H1 (cell line): ENCODE results near the gene DPF3. TPM values are rescaled to one million over a fixed set of nuclear protein-coding genes. Genes with fewer than 3 reads are reported as not detected.

Experiments used
- CTCF ChIA-PET: fragments of 300-600 bp; sonication (Branson Sonifier 250); formaldehyde crosslinking; loops from one replicate; lab custom pipeline; 2021; ENCODE audit not compliant: partially characterized antibody; lab: Charles Lee
- POLR2A ChIA-PET: fragments of 300-600 bp; sonication (Branson Sonifier 250); formaldehyde crosslinking; loops from one replicate; lab custom pipeline; 2021; ENCODE audit warnings: inconsistent platforms; ENCODE audit not compliant: partially characterized antibody; lab: Charles Lee
- DNase-seq, 2 experiments: peaks; one replicate each; pipeline versions ENCODE4 v3.0.0 to v3.0.0-alpha.2; 2010 to 2022; ENCODE audit warnings: low spot score in 2 of 2, low read depth in 1 of 2, mixed read lengths in 1 of 2
- FAIRE-seq: peaks from 2 replicates; lab custom pipeline; 2011; peaks lifted over from hg19 to GRCh38; lab: Jason Lieb, UNC
- H2AFZ ChIP-seq: 2 replicates; pipeline ENCODE4 v1.8.1; 2012; ENCODE audit warnings: low read length, inconsistent platforms
- H2AK5ac ChIP-seq: 2 replicates; pipeline ENCODE4 v1.6.1; 2013; ENCODE audit warnings: low read depth, low read length
- H2BK120ac ChIP-seq: replicated peaks from 2 replicates; pipeline ENCODE3; 2013; ENCODE audit warnings: low read depth, low read length, inconsistent platforms
- H2BK12ac ChIP-seq: 2 replicates; pipeline ENCODE4 v1.6.1; 2013; ENCODE audit warnings: low read depth, low read length
- H2BK15ac ChIP-seq: 2 replicates; pipeline ENCODE4 v1.6.1; 2013; ENCODE audit warnings: low read length
- H2BK20ac ChIP-seq: 2 replicates; pipeline ENCODE4 v1.6.1; 2013; ENCODE audit warnings: low read length
- H2BK5ac ChIP-seq: 2 replicates; pipeline ENCODE4 v1.6.1; 2013; ENCODE audit warnings: low read depth, low read length
- H3K14ac ChIP-seq: 2 replicates; pipeline ENCODE4 v1.6.1; 2013; ENCODE audit warnings: inconsistent platforms; ENCODE audit not compliant: insufficient read length
- H3K18ac ChIP-seq: 2 replicates; pipeline ENCODE4 v1.6.1; 2013; ENCODE audit warnings: low read length; ENCODE audit errors: extremely low read depth
- H3K23ac ChIP-seq: 2 replicates; pipeline ENCODE4 v1.6.1; 2013; ENCODE audit warnings: inconsistent platforms; ENCODE audit not compliant: insufficient read length
- H3K23me2 ChIP-seq: 2 replicates; pipeline ENCODE4 v1.6.1; 2013; ENCODE audit warnings: low read depth, low read length
- H3K27ac ChIP-seq: 2 replicates; pipeline ENCODE4 v1.6.1; 2011; ENCODE audit warnings: low read depth, low read length, inconsistent platforms
- H3K27me3 ChIP-seq, 4 experiments: replicated peaks in 1 of 4; 1 replicate in 1 of 4; 2 replicates in 3 of 4; pipeline versions ENCODE4 v1.6.1 to v1.8.1; 2011 to 2013; ENCODE audit warnings: low read length in 3 of 4, mild to moderate bottlenecking in 3 of 4, inconsistent platforms in 2 of 4, mixed read lengths in 2 of 4, moderate library complexity in 1 of 4; ENCODE audit not compliant: control insufficient read depth in 3 of 4, insufficient read depth in 3 of 4; ENCODE audit errors: extremely low read depth in 1 of 4
- H3K36me3 ChIP-seq, 4 experiments: 2 replicates each; pipeline versions ENCODE4 v1.6.1 to v1.8.1; 2011 to 2013; ENCODE audit warnings: mild to moderate bottlenecking in 4 of 4, low read length in 3 of 4, moderate library complexity in 2 of 4, control low read depth in 1 of 4, inconsistent platforms in 1 of 4; ENCODE audit not compliant: insufficient read depth in 4 of 4, control insufficient read depth in 2 of 4
- H3K4ac ChIP-seq: replicated peaks from 2 replicates; pipeline ENCODE3; 2013; ENCODE audit warnings: low read length, low read depth, mixed read lengths, inconsistent platforms; ENCODE audit not compliant: insufficient read length
- H3K4me1 ChIP-seq, 4 experiments: replicated peaks in 1 of 4; 1 replicate in 1 of 4; 2 replicates in 3 of 4; pipeline versions ENCODE4 v1.6.1 to v1.8.1; 2011 to 2013; ENCODE audit warnings: low read length in 3 of 4, inconsistent platforms in 2 of 4, mixed read lengths in 1 of 4; ENCODE audit not compliant: insufficient read depth in 4 of 4, control insufficient read depth in 3 of 4
- H3K4me2 ChIP-seq, 2 experiments: 2 replicates each; pipeline versions ENCODE4 v1.6.1 to v1.8.1; 2011 to 2013; ENCODE audit warnings: low read depth in 2 of 2, low read length in 2 of 2, control low read depth in 1 of 2, inconsistent platforms in 1 of 2, mild to moderate bottlenecking in 1 of 2; ENCODE audit not compliant: insufficient read depth in 1 of 2
- H3K4me3 ChIP-seq, 4 experiments: fragments of 200-600, 300-600 bp in 1 of 4; sonication (generic), shearing (Covaris generic), sonication (Bioruptor Twin) in 1 of 4; 2 replicates each; pipeline versions ENCODE4 v1.5.1 to v1.8.1; 2011 to 2016; ENCODE audit warnings: low read length in 4 of 4, low read depth in 3 of 4, control low read depth in 2 of 4, inconsistent platforms in 2 of 4, mild to moderate bottlenecking in 2 of 4, mixed read lengths in 1 of 4, moderate library complexity in 1 of 4; ENCODE audit not compliant: insufficient read depth in 2 of 4; ENCODE audit errors: extremely low read depth in 1 of 4
- H3K56ac ChIP-seq: replicated peaks from 2 replicates; pipeline ENCODE3; 2013; ENCODE audit warnings: low read depth, mild to moderate bottlenecking, mixed read lengths, low read length, inconsistent platforms; ENCODE audit not compliant: insufficient read length
- H3K79me1 ChIP-seq: 2 replicates; pipeline ENCODE4 v1.6.1; 2013; ENCODE audit warnings: low read depth, low read length, control low read depth
- H3K79me2 ChIP-seq, 2 experiments: 2 replicates each; pipeline versions ENCODE4 v1.6.1 to v1.8.1; 2012 to 2013; ENCODE audit warnings: low read length in 2 of 2, mild to moderate bottlenecking in 2 of 2, inconsistent platforms in 1 of 2; ENCODE audit not compliant: insufficient read depth in 2 of 2, control insufficient read depth in 1 of 2
- H3K9ac ChIP-seq, 4 experiments: replicated peaks in 1 of 4; 1 replicate in 1 of 4; 2 replicates in 3 of 4; pipeline versions ENCODE4 v1.6.1 to v1.8.1; 2011 to 2013; ENCODE audit warnings: low read depth in 3 of 4, low read length in 3 of 4, control low read depth in 2 of 4, mild to moderate bottlenecking in 2 of 4, moderate library complexity in 2 of 4, inconsistent platforms in 1 of 4; ENCODE audit errors: extremely low read depth in 1 of 4
- H3K9me3 ChIP-seq, 2 experiments: 2 replicates each; pipeline versions ENCODE4 v1.6.1 to v1.8.1; 2012 to 2013; ENCODE audit warnings: mild to moderate bottlenecking in 2 of 2, moderate library complexity in 2 of 2, control low read depth in 1 of 2, inconsistent platforms in 1 of 2, low read depth in 1 of 2, low read length in 1 of 2, mixed read lengths in 1 of 2; ENCODE audit not compliant: insufficient read depth in 2 of 2
- H4K20me1 ChIP-seq, 2 experiments: replicated peaks in 1 of 2; 2 replicates each; pipeline versions ENCODE3 to v1.8.1; 2011 to 2013; ENCODE audit warnings: inconsistent platforms in 2 of 2, low read length in 2 of 2, mild to moderate bottlenecking in 1 of 2; ENCODE audit not compliant: insufficient read depth in 2 of 2, control insufficient read depth in 1 of 2
- H4K5ac ChIP-seq: 2 replicates; pipeline ENCODE4 v1.6.1; 2013; ENCODE audit warnings: low read length, low read depth, mixed read lengths, inconsistent platforms; ENCODE audit not compliant: insufficient read length
- H4K8ac ChIP-seq: 2 replicates; pipeline ENCODE4 v1.8.0; 2013; ENCODE audit warnings: mild to moderate bottlenecking, moderate library complexity, low read length, inconsistent platforms; ENCODE audit not compliant: insufficient read depth; ENCODE audit errors: extremely low read depth
- H4K91ac ChIP-seq: replicated peaks from 2 replicates; pipeline ENCODE3; 2013; ENCODE audit warnings: low read length, mixed read lengths, inconsistent platforms; ENCODE audit not compliant: insufficient read length
- ASH2L ChIP-seq: fragments of 200-600, 300-600 bp; sonication (generic); IDR thresholded peaks from one replicate; pipeline ENCODE4 v1.7.1; 2017; ENCODE audit warnings: low read length
- NRF1 ChIP-seq: IDR thresholded peaks from 2 replicates; pipeline ENCODE4 v1.6.1; 2011; ENCODE audit warnings: mild to moderate bottlenecking, low read depth, low read length, improper control_type of control experiment
- POU5F1 ChIP-seq: IDR thresholded peaks from 2 replicates; pipeline ENCODE4 v1.6.1; 2011; ENCODE audit warnings: low read depth, mild to moderate bottlenecking, low read length, moderate library complexity
- WGBS, 2 experiments: shearing (Covaris generic) in 1 of 2; methylation state at CpG; one replicate each; pipeline versions ENCODE4 v1.1.6 to v1.1.7; 2013 to 2015; ENCODE audit warnings: low lambda C conversion rate in 2 of 2, mixed read lengths in 2 of 2, inconsistent platforms in 1 of 2, low coverage in 1 of 2, missing lambda C conversion rate in 1 of 2; ENCODE audit not compliant: insufficient replicate concordance in 2 of 2, insufficient coverage in 1 of 2, insufficient read length in 1 of 2; ENCODE audit errors: extremely low coverage in 1 of 2, missing lambda C conversion rate in 1 of 2; 5-methylcytosine and 5-hydroxymethylcytosine counted together
- polyA plus RNA-seq, 7 experiments: library from polyadenylated mRNA; depleted of rRNA in 3 of 7; stranded (reverse) in 5 of 7; unstranded in 2 of 7; fragments of >200 nt in 5 of 7; fragments of 200-250 nt in 2 of 7; gene quantifications; 1 replicate in 5 of 7; 2 replicates in 1 of 7; 4 replicates in 1 of 7; pipeline versions ENCODE4 v1.2.1 to v1.2.3, GENCODE V29; 2011 to 2013; ENCODE audit warnings: missing spikeins in 2 of 7, mixed read lengths in 2 of 7
- total RNA-seq: library from RNA; stranded (reverse); fragmentation: NEBNext Ultra II Directional; extraction: Animal tissue kit (Norgen Biotek cat#: 25700); gene quantifications from 2 replicates; pipeline ENCODE4 v1.2.1, GENCODE V29; 2021

DPF3 gene
- total and polyA plus RNA-seq, 2 of the 8 experiments (the other 6 are each of a cell fraction or from before 2014, with no cell fraction given), result 0.19 TPM; not detected in 1

DNA sequence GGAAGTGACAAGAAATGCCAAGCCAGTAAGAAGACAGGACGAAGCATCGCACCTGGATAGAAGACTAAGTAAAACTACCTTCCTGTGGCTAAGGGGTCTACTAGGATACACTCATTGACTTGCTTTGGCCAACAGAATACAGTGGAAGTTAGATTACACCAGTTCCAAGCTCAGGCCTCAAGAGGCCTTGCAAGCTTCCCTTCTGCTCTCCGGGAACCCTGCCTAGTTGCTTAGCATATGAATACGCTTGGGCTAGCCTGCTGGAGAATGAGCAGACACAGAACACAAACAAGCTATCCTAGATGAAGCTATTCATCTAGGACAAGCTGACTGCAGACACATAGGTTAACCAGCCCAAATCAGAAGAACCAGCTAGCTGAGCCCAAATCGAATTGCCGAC, 97.0 kb downstream of the DPF3 start:
- H3K14ac ChIP-seq, result no peak overlapping the region
- no peak overlapping the region for H3K23ac ChIP-seq
- no peaks in the 10 kb centered on the region for H3K79me1 ChIP-seq
- H3K27ac ChIP-seq, result no peak overlapping the region
- no peaks in the 10 kb centered on the region for H3K9me3 ChIP-seq
- H2AK5ac ChIP-seq, result no peak overlapping the region
- H2BK15ac ChIP-seq, result no peak overlapping the region
- H3K36me3 ChIP-seq, result no peaks in the 10 kb centered on the region
- FAIRE-seq (peak; percentile 92), DNase-seq (no peak)
- no peak overlapping the region for H4K8ac ChIP-seq
- H2BK12ac ChIP-seq, result no peak overlapping the region; the same call in 1 of the 2 replicates
- H4K91ac ChIP-seq, result no peak overlapping the region
- H3K79me2 ChIP-seq, result no peaks in the 10 kb centered on the region
- H3K18ac ChIP-seq, result peak overlapping the region; percentile 26; the same call in 1 of the 2 replicates
- no peak overlapping the region for H3K4ac ChIP-seq
- H3K4me1 ChIP-seq, result peaks cover 0 to 10% (median 6%) of the 10 kb centered on the region in 4 experiments; a peak in 4 of 7 replicates
- 70% methylated on average over 6 of the region's 6 CpGs; no CpG with 5 or more reads in 1 of the 2 experiments for WGBS, 2 experiments
- no peaks in the 10 kb centered on the region; the same call in 1 of the 2 replicates for H3K23me2 ChIP-seq
- peak overlapping the region; percentile 68; the same call in 1 of the 2 replicates for H2BK5ac ChIP-seq
- CTCF ChIA-PET, result interaction anchor here (1.0 to 1.6 kb wide), 3 partner anchors 9 to 283 kb away, joined by 3 to 4 read pairs (median 3); no protein-coding TSS in a partner anchor
- no peak overlapping the region for H2BK120ac ChIP-seq
- peak overlapping the region; percentile 40 to 47 for H3K4me2 ChIP-seq
- no peak overlapping the region for H4K5ac ChIP-seq
- no peak overlapping the region for H2BK20ac ChIP-seq
- POLR2A ChIA-PET, result no interaction called here
- peaks cover 0 to 2% of the 10 kb centered on the region in 2 experiments for H4K20me1 ChIP-seq
- TF ChIP-seq ASH2L, result peak; percentile 46
- no peak for TF ChIP-seq NRF1
- peak; percentile 39; the same call in 1 of the 2 replicates for TF ChIP-seq POU5F1
- H3K56ac ChIP-seq, result no peak overlapping the region
- H3K4me3 ChIP-seq, result peak overlapping the region in 1 of 4 experiments; percentile 24; a peak in 1 of 8 replicates
- H3K27me3 ChIP-seq, result peaks cover 0 to 10% (median 2%) of the 10 kb centered on the region in 4 experiments; a peak in 3 of 7 replicates
- no peak overlapping the region for H2AFZ ChIP-seq
- no peak overlapping the region for H3K9ac ChIP-seq
